ENCODE measurements around the gene AGTR1. TPM values are rescaled to one million over a fixed set of nuclear protein-coding genes. Genes with fewer than 3 reads are reported as not detected.
A peak's percentile ranks its signal among the peaks of the same experiment; 100 is the strongest.

The AGTR1 gene
- total and polyA plus RNA-seq, 8 donors = 0.56 to 2.6 (median 0.82) TPM

DNA sequence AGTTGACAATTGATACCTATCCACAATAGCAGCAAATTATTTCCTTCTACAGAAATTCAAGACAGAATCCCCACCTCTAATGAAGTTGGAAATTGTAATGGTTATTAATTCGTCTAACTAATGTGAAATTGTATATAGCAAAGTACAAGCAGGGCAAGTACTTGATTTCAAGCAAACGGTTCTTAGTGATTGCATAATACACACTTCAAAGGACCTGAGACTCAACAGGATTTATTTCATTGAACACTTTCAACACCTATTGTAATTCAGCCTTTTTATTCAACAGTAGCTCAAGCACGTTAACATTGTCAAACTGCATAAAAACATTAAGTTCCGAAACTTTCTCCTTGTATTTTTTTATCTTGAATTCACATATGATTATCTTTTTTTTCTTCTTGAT, 40.2 kb upstream of the AGTR1 start:
- WGBS, 2 donors = 78 to 80% methylated on average over 4 of the region's 4 CpGs
- Histone ChIP-seq H3K4me1 (no peaks in the 10 kb centered on the region), H3K27me3 (no peaks in the 10 kb centered on the region), H3K36me3 (no peaks in the 10 kb centered on the region), H3K4me3 (no peak overlapping the region), H3K27ac (no peak overlapping the region), H3K9me3 (no peaks in the 10 kb centered on the region)
- TF ChIP-seq, protein P1, sequence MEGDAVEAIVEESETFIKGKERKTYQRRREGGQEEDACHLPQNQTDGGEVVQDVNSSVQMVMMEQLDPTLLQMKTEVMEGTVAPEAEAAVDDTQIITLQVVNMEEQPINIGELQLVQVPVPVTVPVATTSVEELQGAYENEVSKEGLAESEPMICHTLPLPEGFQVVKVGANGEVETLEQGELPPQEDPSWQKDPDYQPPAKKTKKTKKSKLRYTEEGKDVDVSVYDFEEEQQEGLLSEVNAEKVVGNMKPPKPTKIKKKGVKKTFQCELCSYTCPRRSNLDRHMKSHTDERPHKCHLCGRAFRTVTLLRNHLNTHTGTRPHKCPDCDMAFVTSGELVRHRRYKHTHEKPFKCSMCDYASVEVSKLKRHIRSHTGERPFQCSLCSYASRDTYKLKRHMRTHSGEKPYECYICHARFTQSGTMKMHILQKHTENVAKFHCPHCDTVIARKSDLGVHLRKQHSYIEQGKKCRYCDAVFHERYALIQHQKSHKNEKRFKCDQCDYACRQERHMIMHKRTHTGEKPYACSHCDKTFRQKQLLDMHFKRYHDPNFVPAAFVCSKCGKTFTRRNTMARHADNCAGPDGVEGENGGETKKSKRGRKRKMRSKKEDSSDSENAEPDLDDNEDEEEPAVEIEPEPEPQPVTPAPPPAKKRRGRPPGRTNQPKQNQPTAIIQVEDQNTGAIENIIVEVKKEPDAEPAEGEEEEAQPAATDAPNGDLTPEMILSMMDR (IDR thresholded peaks at IDR 0.05) = no peak
- intact Hi-C loops (cut with DNase I) = no loop called here
- FAIRE-seq (no peak), ATAC-seq (no peak), DNase-seq (no peak)

DNA sequence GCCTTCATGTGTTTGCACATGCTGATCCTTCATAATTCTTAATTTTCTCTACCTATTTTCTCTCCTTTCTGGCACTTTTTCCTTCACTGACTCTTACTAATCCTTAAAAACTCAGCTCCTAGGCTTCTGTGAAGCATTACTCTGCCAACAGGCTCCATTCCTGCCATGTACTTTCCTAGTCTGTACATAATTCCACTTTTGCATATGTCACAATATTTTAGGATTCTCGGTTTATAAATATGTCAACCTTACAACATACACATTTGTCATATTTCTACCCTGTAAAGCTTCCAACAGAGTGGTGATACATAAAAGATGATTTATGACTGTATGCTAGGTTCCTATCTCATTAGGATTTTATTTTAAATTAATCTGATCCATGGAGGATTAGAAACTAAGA, 38.2 kb upstream of the AGTR1 start:
- H3K9me3 ChIP-seq = no peaks in the 10 kb centered on the region
- FAIRE-seq = no peak
- H3K4me1 ChIP-seq = no peaks in the 10 kb centered on the region
- TF ChIP-seq, protein P1 (IDR thresholded peaks at IDR 0.05) = no peak
- no peaks in the 10 kb centered on the region for H3K36me3 ChIP-seq
- 89 to 94% methylated on average over 1 of the region's 1 CpG for WGBS, 2 donors
- H3K4me3 ChIP-seq = no peak overlapping the region
- DNase-seq = no peak
- no peak for ATAC-seq
- intact Hi-C loops (cut with DNase I) = no loop called here
- no peaks in the 10 kb centered on the region for H3K27me3 ChIP-seq
- no peak overlapping the region for H3K27ac ChIP-seq

- Histone ChIP-seq H3K4me1 (no peaks in the 10 kb centered on the region), H3K36me3 (no peaks in the 10 kb centered on the region), H3K27me3 (peaks cover 0 to 4% (median 0%) of the 10 kb centered on the region in 4 donors), H3K9me3 (no peaks in the 10 kb centered on the region), H3K27ac (no peak overlapping the region), H3K4me3 (no peak overlapping the region)
- FAIRE-seq (no peak), ATAC-seq (no peak), DNase-seq (no peak)
- intact Hi-C loops (cut with DNase I) = no loop called here
- TF ChIP-seq, protein P1 (IDR thresholded peaks at IDR 0.05) = no peak
Observed at GRCh38 chr3:148680289-148680688, 17.4 kb upstream of the AGTR1 start.

DNA sequence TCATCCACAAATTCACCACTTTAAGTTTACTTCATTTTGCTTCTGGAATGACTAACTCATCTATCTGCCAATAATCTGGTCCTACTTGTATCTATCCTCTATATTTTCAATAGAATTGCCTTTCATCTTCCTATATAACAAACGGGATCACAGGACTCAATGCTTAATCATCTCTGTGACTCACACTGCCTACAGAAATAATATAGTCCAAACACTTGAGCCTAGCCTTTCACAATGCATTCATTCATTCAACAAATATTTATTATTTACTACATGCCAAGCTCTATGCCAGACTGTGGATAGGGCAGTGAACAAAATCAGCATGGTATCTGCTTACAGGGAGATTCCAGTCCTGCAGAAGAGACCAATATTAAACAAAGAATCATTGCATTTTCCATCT, 16.6 kb upstream of the AGTR1 start:
- Histone ChIP-seq H3K4me1 (no peaks in the 10 kb centered on the region), H3K9me3 (no peaks in the 10 kb centered on the region), H3K27ac (no peak overlapping the region), H3K27me3 (peaks cover 0 to 4% (median 0%) of the 10 kb centered on the region in 4 donors), H3K36me3 (no peaks in the 10 kb centered on the region), H3K4me3 (no peak overlapping the region)
- WGBS, 2 donors = 76 to 77% methylated on average over 1 of the region's 1 CpG
- FAIRE-seq (no peak), DNase-seq (no peak), ATAC-seq (no peak)
- TF ChIP-seq, protein P1 (IDR thresholded peaks at IDR 0.05) = no peak
- intact Hi-C loops (cut with DNase I) = no loop called here

DNA sequence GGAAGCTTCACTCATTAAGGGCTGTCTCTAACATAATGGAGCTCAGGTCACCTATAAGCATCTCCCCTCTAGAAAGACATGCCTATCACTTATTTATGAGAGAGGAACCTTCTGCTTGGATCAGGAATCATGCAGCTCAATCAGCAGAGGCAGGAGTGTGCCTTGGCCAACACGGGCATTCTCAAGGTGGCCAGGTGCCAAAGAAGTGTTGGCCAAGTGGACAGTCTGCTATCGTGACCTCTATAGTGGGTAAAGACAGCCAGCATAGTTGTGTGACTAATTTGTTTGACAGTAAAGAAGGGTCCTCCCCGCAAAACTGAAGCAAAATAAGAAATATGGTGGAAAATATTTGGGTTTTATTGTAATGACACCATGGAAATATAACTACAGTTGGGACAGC, 14.7 kb upstream of the AGTR1 start:
- 16 to 32% methylated on average over 3 of the region's 3 CpGs for WGBS, 2 donors
- intact Hi-C loops (cut with DNase I) = no loop called here
- H3K9me3 ChIP-seq = no peaks in the 10 kb centered on the region
- H3K4me3 ChIP-seq = no peak overlapping the region
- no peaks in the 10 kb centered on the region for H3K36me3 ChIP-seq
- no peak overlapping the region for H3K27ac ChIP-seq
- H3K27me3 ChIP-seq = no peaks in the 10 kb centered on the region
- no peak for FAIRE-seq
- ATAC-seq = peak in 3 of 4 donors; percentile 55 to 75 (median 67)
- H3K4me1 ChIP-seq = no peaks in the 10 kb centered on the region
- peak in 5 of 6 donors; percentile 12 to 58 (median 25) for DNase-seq
- TF ChIP-seq, protein P1 (IDR thresholded peaks at IDR 0.05) = no peak
